Lung (tissue), 12 donors: Measurements from ENCODE around the gene ADH5. TPM values are rescaled to one million over a fixed set of nuclear protein-coding genes. Genes with fewer than 3 reads are reported as not detected.
"Not testable (repeated sequence)": the region's sequence is repeated elsewhere in the genome, so short reads cannot be mapped to it uniquely, and the experiment has no call there.

Experiments
- ATAC-seq: fragments of 200-7000 bp; cut with Tn5 transposase; one replicate; pipeline ENCODE4 v1.9.1; 2020; ENCODE audit warnings: moderate number of reproducible peaks; ENCODE audit not compliant: insufficient read depth, low FRiP score
- DNase-seq, 3 donors: peaks; one replicate each; pipeline ENCODE4 v3.0.0-alpha.2; 2013 to 2017
- H3K27ac ChIP-seq, 2 donors: one replicate each; pipeline ENCODE4 v1.5.1; 2013; ENCODE audit warnings: mild to moderate bottlenecking in 2 of 2, moderate library complexity in 2 of 2, control low read depth in 1 of 2, inconsistent platforms in 1 of 2, low read depth in 1 of 2, low read length in 1 of 2
- H3K27me3 ChIP-seq, 3 donors: one replicate each; pipeline ENCODE4 v1.5.1; 2013; ENCODE audit warnings: low read length in 2 of 3; ENCODE audit not compliant: control insufficient read depth in 3 of 3, insufficient read depth in 3 of 3
- H3K36me3 ChIP-seq, 4 donors: one replicate each; pipeline ENCODE4 v1.5.1; 2013; ENCODE audit warnings: low read length in 4 of 4, mild to moderate bottlenecking in 1 of 4, moderate library complexity in 1 of 4; ENCODE audit not compliant: control insufficient read depth in 4 of 4, insufficient read depth in 4 of 4
- H3K4me1 ChIP-seq, 5 donors: one replicate each; pipeline ENCODE4 v1.5.1; 2013; ENCODE audit warnings: low read length in 5 of 5, mild to moderate bottlenecking in 2 of 5, moderate library complexity in 1 of 5; ENCODE audit not compliant: control insufficient read depth in 5 of 5, insufficient read depth in 5 of 5
- H3K4me3 ChIP-seq: one replicate; pipeline ENCODE4 v1.5.1; 2013; ENCODE audit warnings: mild to moderate bottlenecking, control low read depth, moderate library complexity
- H3K9ac ChIP-seq, 2 donors: one replicate each; pipeline ENCODE4 v1.5.1; 2013; ENCODE audit warnings: low read length in 2 of 2, control low read depth in 1 of 2; ENCODE audit not compliant: insufficient read depth in 1 of 2
- H3K9me3 ChIP-seq, 4 donors: one replicate each; pipeline ENCODE4 v1.5.1; 2013; ENCODE audit warnings: low read length in 3 of 4, mild to moderate bottlenecking in 1 of 4, moderate library complexity in 1 of 4; ENCODE audit not compliant: control insufficient read depth in 4 of 4, insufficient read depth in 3 of 4
- WGBS, 2 donors: extraction: QIAGEN DNeasy Blood & Tissue Kit; methylation state at CpG; one replicate each; pipeline ENCODE4 v1.1.7; 2013; 5-methylcytosine and 5-hydroxymethylcytosine counted together
- polyA plus RNA-seq, 2 donors: library from polyadenylated mRNA; stranded (reverse); fragments of 200-250 nt; gene quantifications; one replicate each; pipeline ENCODE4 v1.2.1, GENCODE V29; 2013
- total RNA-seq, 2 donors: library from RNA; depleted of rRNA in 1 of 2; stranded (reverse); fragments of >200 nt in 1 of 2; gene quantifications; one replicate each; pipeline ENCODE4 v1.2.1, GENCODE V29; 2014 to 2021
- TF ChIP-seq, protein P1 (sequence below): IDR thresholded peaks from 2 replicates; pipeline ENCODE4 v1.5.1; 2012; ENCODE audit warnings: mild to moderate bottlenecking; ENCODE audit errors: control extremely low read depth, extremely low read depth
- donor health status: control.
- donor health status: control.
- donor health status: Bipolar disorder and iron deficiency.
- donor health status: healthy.
- donor health status: DM: yes; HTN: yes; CAD: no.

Gene ADH5
- total and polyA plus RNA-seq, 4 donors, result 83.7 to 143 (median 127) TPM

DNA sequence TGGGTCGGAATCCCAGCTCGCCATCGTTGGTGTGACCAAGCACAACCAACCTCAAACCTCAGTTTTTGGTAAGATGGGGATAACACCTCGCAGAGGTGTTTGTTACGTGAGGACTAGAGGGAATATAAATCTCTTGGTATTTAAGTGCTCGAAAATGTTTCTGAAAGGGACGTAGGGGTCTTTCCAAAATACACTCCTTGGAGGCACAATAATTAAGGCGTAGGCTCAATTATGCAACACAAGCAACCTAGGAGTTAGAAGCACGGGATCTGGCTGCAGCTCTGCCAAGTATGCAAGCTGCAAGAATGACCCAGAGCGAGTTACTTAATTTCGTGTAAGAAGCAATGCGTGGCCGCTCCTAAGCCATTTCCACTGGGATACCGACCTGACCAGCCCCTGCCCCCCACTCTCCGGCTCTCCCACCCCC, 552 bp downstream of the ADH5 start:
- Histone ChIP-seq H3K9ac (peak overlapping the region; percentile 19 to 97), H3K9me3 (peaks cover 0 to under 1% (median 0%) of the 10 kb centered on the region in 4 donors), H3K36me3 (peaks cover 6 to 26% (median 15%) of the 10 kb centered on the region in 4 donors), H3K4me3 (peak overlapping the region; percentile 93), H3K27me3 (no peaks in the 10 kb centered on the region), H3K27ac (peak overlapping the region; percentile 91 to 99), H3K4me1 (peaks cover 0 to 28% (median 8%) of the 10 kb centered on the region in 5 donors)
- DNase-seq, result peak; percentile 63 to 92 (median 87)
- peak; percentile 35 for ATAC-seq
- 4 to 8% methylated on average over 15 of the region's 15 CpGs for WGBS, 2 donors
- TF ChIP-seq, protein P1, sequence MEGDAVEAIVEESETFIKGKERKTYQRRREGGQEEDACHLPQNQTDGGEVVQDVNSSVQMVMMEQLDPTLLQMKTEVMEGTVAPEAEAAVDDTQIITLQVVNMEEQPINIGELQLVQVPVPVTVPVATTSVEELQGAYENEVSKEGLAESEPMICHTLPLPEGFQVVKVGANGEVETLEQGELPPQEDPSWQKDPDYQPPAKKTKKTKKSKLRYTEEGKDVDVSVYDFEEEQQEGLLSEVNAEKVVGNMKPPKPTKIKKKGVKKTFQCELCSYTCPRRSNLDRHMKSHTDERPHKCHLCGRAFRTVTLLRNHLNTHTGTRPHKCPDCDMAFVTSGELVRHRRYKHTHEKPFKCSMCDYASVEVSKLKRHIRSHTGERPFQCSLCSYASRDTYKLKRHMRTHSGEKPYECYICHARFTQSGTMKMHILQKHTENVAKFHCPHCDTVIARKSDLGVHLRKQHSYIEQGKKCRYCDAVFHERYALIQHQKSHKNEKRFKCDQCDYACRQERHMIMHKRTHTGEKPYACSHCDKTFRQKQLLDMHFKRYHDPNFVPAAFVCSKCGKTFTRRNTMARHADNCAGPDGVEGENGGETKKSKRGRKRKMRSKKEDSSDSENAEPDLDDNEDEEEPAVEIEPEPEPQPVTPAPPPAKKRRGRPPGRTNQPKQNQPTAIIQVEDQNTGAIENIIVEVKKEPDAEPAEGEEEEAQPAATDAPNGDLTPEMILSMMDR, result no peak

DNA sequence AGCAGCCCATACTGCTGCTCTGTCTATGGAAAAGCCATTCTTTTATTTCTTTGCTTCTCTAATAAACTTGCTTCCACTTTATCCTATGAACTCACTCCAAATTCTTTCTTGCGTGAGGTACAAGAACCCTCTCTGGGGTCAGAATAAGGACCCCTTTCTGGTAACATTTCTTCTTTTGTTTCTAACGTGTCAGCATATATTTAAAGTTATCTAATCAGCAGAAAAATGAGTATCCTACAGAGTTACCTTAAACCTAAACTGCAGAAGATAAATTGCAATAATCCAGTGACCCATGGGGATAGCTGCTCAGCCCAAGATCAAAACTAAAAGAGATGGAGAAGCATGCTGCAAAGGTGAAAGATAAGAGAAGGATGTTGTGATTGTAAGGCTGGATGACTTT, 4.0 kb downstream of the ADH5 start:
- no peaks in the 10 kb centered on the region for H3K27me3 ChIP-seq
- H3K9me3 ChIP-seq, result no peaks in the 10 kb centered on the region
- 93 to 95% methylated on average over 2 of the region's 2 CpGs for WGBS, 2 donors
- DNase-seq (no peak), ATAC-seq (no peak)
- H3K27ac ChIP-seq, result peak overlapping the region in 1 of 2 donors; percentile 4
- peaks cover 0 to 8% (median 7%) of the 10 kb centered on the region in 5 donors for H3K4me1 ChIP-seq
- H3K9ac ChIP-seq, result no peak overlapping the region
- no peak overlapping the region for H3K4me3 ChIP-seq
- peaks cover 17 to 54% (median 32%) of the 10 kb centered on the region in 4 donors for H3K36me3 ChIP-seq
- TF ChIP-seq, protein P1, result no peak

DNA sequence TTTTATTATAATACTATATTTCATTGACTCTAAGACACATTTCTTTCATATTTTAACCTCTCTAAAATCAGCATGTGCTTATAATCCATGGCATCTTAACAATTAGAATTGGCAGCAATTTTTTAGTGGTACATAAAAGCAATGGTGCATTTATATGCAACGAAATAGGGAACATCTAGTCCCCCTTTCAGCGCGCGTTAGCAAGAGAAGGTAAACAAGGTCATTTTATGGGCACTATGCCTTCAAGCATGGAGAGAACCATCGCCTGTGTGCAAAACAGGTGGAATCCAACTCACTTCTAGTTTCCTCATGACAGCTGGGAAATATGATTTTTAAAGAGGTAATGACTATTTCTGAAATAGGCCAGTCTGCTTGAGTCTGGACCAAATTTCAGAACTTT, 6.4 kb downstream of the ADH5 start:
- Histone ChIP-seq H3K4me1 (peaks cover 0 to 13% (median 4%) of the 10 kb centered on the region in 5 donors), H3K27me3 (no peaks in the 10 kb centered on the region), H3K27ac (no peak overlapping the region), H3K4me3 (no peak overlapping the region), H3K9ac (no peak overlapping the region), H3K9me3 (no peaks in the 10 kb centered on the region), H3K36me3 (peaks cover 18 to 67% (median 39%) of the 10 kb centered on the region in 4 donors)
- TF ChIP-seq, protein P1, result no peak
- 89 to 94% methylated on average over 5 of the region's 5 CpGs for WGBS, 2 donors
- ATAC-seq (no peak), DNase-seq (no peak)

DNA sequence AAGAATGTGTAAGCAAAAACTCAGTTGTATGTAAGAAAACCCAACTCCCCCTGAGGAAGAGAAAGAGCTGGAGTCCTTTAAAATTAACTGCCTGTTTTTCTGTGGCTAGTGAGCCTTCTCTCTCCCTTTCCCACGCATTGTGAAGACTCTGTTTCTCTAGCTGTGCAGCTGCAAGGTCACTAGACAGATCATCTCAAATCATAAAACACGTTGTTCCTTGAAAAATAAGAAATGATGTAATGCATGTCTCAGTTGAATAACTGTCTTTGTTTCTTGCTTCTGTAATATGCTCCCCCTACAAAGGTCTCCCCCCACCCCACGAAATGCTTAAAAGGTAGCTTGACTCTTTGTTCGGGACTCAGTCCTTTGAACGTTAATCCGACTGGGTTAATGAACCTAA, 7.7 kb downstream of the ADH5 start:
- not testable (repeated sequence) for H3K9ac ChIP-seq, H3K27ac ChIP-seq, DNase-seq, H3K4me3 ChIP-seq, H3K27me3 ChIP-seq, ATAC-seq, H3K9me3 ChIP-seq
- Histone ChIP-seq H3K4me1 (peaks cover 0 to 13% (median 0%) of the 10 kb centered on the region in 5 donors), H3K36me3 (peaks cover 17 to 69% (median 42%) of the 10 kb centered on the region in 4 donors)
- 68 to 75% methylated on average over 6 of the region's 6 CpGs for WGBS, 2 donors
